ENCODE measurements around the gene C1orf52. TPM values are rescaled to one million over a fixed set of nuclear protein-coding genes. Genes with fewer than 3 reads are reported as not detected.

Gene C1orf52
- total and polyA plus RNA-seq, 2 of the 13 experiments (the other 11 are each of a cell fraction or from before 2014, with no cell fraction given), result 19.4 to 27.4 TPM

- no peak overlapping the region for H3K4me3 ChIP-seq (replicated peaks in 1 of 3; ENCODE audit: insufficient read depth in 1 of 3, low read depth in 2 of 3, low read length in 3 of 3)
- no peaks in the 10 kb centered on the region for H3K36me3 ChIP-seq (replicated peaks in 1 of 2; ENCODE audit: control insufficient read depth in 1 of 2, insufficient read depth in 2 of 2, low read length in 2 of 2)
- CTCF ChIA-PET (ENCODE audit: low intra/inter-chr PET ratio, low total read pairs), result no interaction called here
- no peak for DNase-seq (ENCODE audit: low spot score)
- no peak overlapping the region for H3K27ac ChIP-seq (ENCODE audit: extremely low read length, insufficient read depth, low read length)
- intact Hi-C loops (cut with micrococcal nuclease; ENCODE audit: unreplicated experiment), result no loop called here
- 89% methylated on average over 1 of the region's 1 CpG for WGBS (ENCODE audit: low lambda C conversion rate)
- no peaks in the 10 kb centered on the region for H3K27me3 ChIP-seq (ENCODE audit: control insufficient read depth in 1 of 2, insufficient read depth in 2 of 2, low read length in 2 of 2)
- H4K20me1 ChIP-seq (ENCODE audit: insufficient read depth, low read length), result no peaks in the 10 kb centered on the region
- POLR2A ChIA-PET, result no interaction called here
- no peak overlapping the region; the same call in 1 of the 2 replicates for H3K4me2 ChIP-seq (ENCODE audit: low read depth, low read length)
- no TSS peak for BruUV-seq (replicated peaks)
- H3K9me3 ChIP-seq (ENCODE audit: low read length), result no peaks in the 10 kb centered on the region
- peaks cover 21% of the 10 kb centered on the region for H3K4me1 ChIP-seq (ENCODE audit: insufficient read depth, low read length)
- no peaks in the 10 kb centered on the region for H3K79me2 ChIP-seq (ENCODE audit: insufficient read depth, low read length)
- FAIRE-seq, result no peak
- no peak overlapping the region for H2AFZ ChIP-seq (ENCODE audit: low read length)
- TF ChIP-seq ZNF777 (CRISPR knock-in tag; IDR thresholded peaks at IDR 0.05) (no peak), NKX3-1 (CRISPR knock-in tag; IDR thresholded peaks at IDR 0.05) (no peak), CC2D1A (CRISPR knock-in tag; IDR thresholded peaks at IDR 0.05) (no peak), PPARG (CRISPR knock-in tag; conservative IDR thresholded peaks at IDR 0.05) (no peak), ZNF256 (CRISPR knock-in tag; conservative IDR thresholded peaks at IDR 0.05) (no peak), GMEB2 (CRISPR knock-in tag; IDR thresholded peaks at IDR 0.05; ENCODE audit: low read depth) (no peak)
- in situ Hi-C loops (cut with HindIII; ENCODE audit: extremely low pct_ligation_motif_present, low pct_unique_long_range_greater_than_20kb), result no loop called here
- no peak for ATAC-seq
- no peak overlapping the region for H3K9ac ChIP-seq (ENCODE audit: insufficient read depth, low read depth, low read length)
Measured at GRCh38 chr1:85228972-85229371, 30.5 kb downstream of the C1orf52 start.

GRCh38 chr1:85225624-85226380 is 33.7 kb downstream of the C1orf52 start:
- H4K20me1 ChIP-seq (ENCODE audit: insufficient read depth, low read length), result no peaks in the 10 kb centered on the region
- H3K27ac ChIP-seq (ENCODE audit: extremely low read length, insufficient read depth, low read length), result no peak overlapping the region
- in situ Hi-C loops (cut with HindIII; ENCODE audit: extremely low pct_ligation_motif_present, low pct_unique_long_range_greater_than_20kb) (no loop called here), intact Hi-C loops (cut with micrococcal nuclease; ENCODE audit: unreplicated experiment) (no loop called here)
- H3K4me1 ChIP-seq (ENCODE audit: insufficient read depth, low read length), result peaks cover 21% of the 10 kb centered on the region
- no peak for ATAC-seq
- DNase-seq (ENCODE audit: low spot score), result no peak
- no peaks in the 10 kb centered on the region for H3K27me3 ChIP-seq (ENCODE audit: control insufficient read depth in 1 of 2, insufficient read depth in 2 of 2, low read length in 2 of 2)
- BruUV-seq (replicated peaks), result no TSS peak
- H3K4me2 ChIP-seq (ENCODE audit: low read depth, low read length), result no peak overlapping the region
- H3K36me3 ChIP-seq (replicated peaks in 1 of 2; ENCODE audit: control insufficient read depth in 1 of 2, insufficient read depth in 2 of 2, low read length in 2 of 2), result no peaks in the 10 kb centered on the region
- no peaks in the 10 kb centered on the region for H3K79me2 ChIP-seq (ENCODE audit: insufficient read depth, low read length)
- no peak for FAIRE-seq
- no peak overlapping the region for H2AFZ ChIP-seq (ENCODE audit: low read length)
- ChIA-PET CTCF (ENCODE audit: low intra/inter-chr PET ratio, low total read pairs) (no interaction called here), POLR2A (no interaction called here)
- no peaks in the 10 kb centered on the region for H3K9me3 ChIP-seq (ENCODE audit: low read length)
- 57% methylated on average over 5 of the region's 5 CpGs for WGBS (ENCODE audit: low lambda C conversion rate)
- H3K4me3 ChIP-seq (replicated peaks in 1 of 3; ENCODE audit: insufficient read depth in 1 of 3, low read depth in 2 of 3, low read length in 3 of 3), result no peak overlapping the region
- H3K9ac ChIP-seq (ENCODE audit: insufficient read depth, low read depth, low read length), result no peak overlapping the region
- no peak for TF ChIP-seq BORCS8-MEF2B (CRISPR knock-in tag; IDR thresholded peaks at IDR 0.05)
- no peak for TF ChIP-seq SOX13 (IDR thresholded peaks at IDR 0.05)
- no peak for TF ChIP-seq SOX13 (CRISPR knock-in tag; conservative IDR thresholded peaks at IDR 0.05 in 1 of 2, IDR thresholded peaks at IDR 0.05 in 1 of 2)
- no peak for TF ChIP-seq FOXK1 (CRISPR knock-in tag; IDR thresholded peaks at IDR 0.05; ENCODE audit: borderline replicate concordance, low read depth)
- TF ChIP-seq ZNF616 (CRISPR knock-in tag; IDR thresholded peaks at IDR 0.05; ENCODE audit: low read depth), result no peak
- no peak for TF ChIP-seq MAZ (IDR thresholded peaks at IDR 0.05; ENCODE audit: borderline replicate concordance, low read depth, low read length)
- no peak for TF ChIP-seq MAZ (CRISPR knock-in tag; IDR thresholded peaks at IDR 0.05; ENCODE audit: low read depth)
- no peak for TF ChIP-seq ZSCAN22 (CRISPR knock-in tag; IDR thresholded peaks at IDR 0.05)
- no peak for TF ChIP-seq CC2D1A (CRISPR knock-in tag; IDR thresholded peaks at IDR 0.05)
- TF ChIP-seq MEIS1 (CRISPR knock-in tag; IDR thresholded peaks at IDR 0.05; ENCODE audit: borderline replicate concordance), result no peak
- no peak for TF ChIP-seq ZNF3 (CRISPR knock-in tag; IDR thresholded peaks at IDR 0.05)
- TF ChIP-seq SNRNP70 (IDR thresholded peaks at IDR 0.05; ENCODE audit: low read depth, low read length), result no peak
- no peak for TF ChIP-seq AGO2 (optimal IDR thresholded peaks at IDR 0.05; ENCODE audit: low read depth, low read length)
- no peak for TF ChIP-seq HDAC2 (CRISPR knock-in tag; IDR thresholded peaks at IDR 0.05)

Measured in HepG2 (cell line).